Suprapubic skin (tissue), 3 donors: ENCODE results near the gene SMYD4.

ENCODE experiments used
- CTCF ChIP-seq, 2 donors: fragments of 200-600 bp in 1 of 2; fragments of 450-650 bp in 1 of 2; sonication (generic) in 1 of 2; IDR thresholded peaks; one replicate each; pipeline ENCODE4 v1.5.1; 2016 to 2019; ENCODE audit warnings: antibody characterized with exemption in 2 of 2, mild to moderate bottlenecking in 1 of 2, moderate library complexity in 1 of 2
- EP300 ChIP-seq: sonication (generic); formaldehyde crosslinking; IDR thresholded peaks from one replicate; pipeline ENCODE4 v1.6.1; 2017; ENCODE audit warnings: antibody characterized with exemption
- POLR2A ChIP-seq, 2 donors: fragments of 450-650 bp; IDR thresholded peaks; one replicate each; pipeline ENCODE4 v1.6.1; 2017; ENCODE audit warnings: antibody characterized with exemption in 2 of 2, mild to moderate bottlenecking in 2 of 2, moderate library complexity in 2 of 2

- no peak for TF ChIP-seq POLR2A (IDR thresholded peaks at IDR 0.05)
- no peak for TF ChIP-seq CTCF (IDR thresholded peaks at IDR 0.05)
- no peak for TF ChIP-seq EP300
These were observed 50.1 kb downstream of the SMYD4 start for GRCh38 chr17:1779571-1780131.
